Mucosa of descending colon (tissue), 3 donors: ENCODE data around the gene GRIN1. TPM values are rescaled to one million over a fixed set of nuclear protein-coding genes. Genes with fewer than 3 reads are reported as not detected.

Experiments used
- ATAC-seq: fragments of 200-7000 bp; cut with Tn5 transposase; one replicate; pipeline ENCODE4 v1.9.1; 2020; ENCODE audit warnings: mild to moderate bottlenecking, moderate library complexity
- DNase-seq, 3 donors: peaks; one replicate each; pipeline ENCODE4 v3.0.0-alpha.2; 2020
- H3K36me3 ChIP-seq: fragments of 200-600 bp; one replicate; pipeline ENCODE4 v1.8.0; 2021; ENCODE audit warnings: low read depth, mild to moderate bottlenecking
- H3K4me1 ChIP-seq: fragments of 200-600 bp; one replicate; pipeline ENCODE4 v1.8.0; 2021; ENCODE audit warnings: low read depth, mild to moderate bottlenecking
- H3K4me3 ChIP-seq: fragments of 200-600 bp; one replicate; pipeline ENCODE4 v1.8.0; 2021; ENCODE audit warnings: mild to moderate bottlenecking
- H3K9me3 ChIP-seq: fragments of 200-600 bp; one replicate; pipeline ENCODE4 v1.8.0; 2021; ENCODE audit warnings: mild to moderate bottlenecking
- intact Hi-C, 2 donors: fragments of 100-400 bp; cut with DNase I in 1 of 2; cut with micrococcal nuclease in 1 of 2; formaldehyde crosslinking; loops; one replicate each; pipeline versions ENCODE4 v1.11.0 to v1.11.1; 2022; cut with DNase I, micrococcal nuclease
- total RNA-seq, 3 donors: library from RNA; stranded (reverse); fragmentation: NEBNext Ultra II Directional in 2 of 3; extraction: Animal tissue kit (Norgen Biotek cat#: 25700) in 2 of 3; gene quantifications; one replicate each; pipeline versions ENCODE4 v1.2.1 to v1.2.4, GENCODE V29; 2021 to 2023
- TF ChIP-seq, protein P1 (sequence below): fragments of 200-600 bp; IDR thresholded peaks from one replicate; pipeline ENCODE4 v1.8.0; 2022; ENCODE audit warnings: antibody characterized with exemption, mild to moderate bottlenecking
- donor health status: DM: no; HTN: no; CAD: no; lungs with moderate emphysema.
- donor health status: DM: no; HTN: no; CAD: no.
- donor health status: DM: no; HTN: yes; CAD: no.

GRIN1 gene
- total RNA-seq, 3 donors from 2014 or later = 0.36 to 2.6 TPM; not detected in 1

DNA sequence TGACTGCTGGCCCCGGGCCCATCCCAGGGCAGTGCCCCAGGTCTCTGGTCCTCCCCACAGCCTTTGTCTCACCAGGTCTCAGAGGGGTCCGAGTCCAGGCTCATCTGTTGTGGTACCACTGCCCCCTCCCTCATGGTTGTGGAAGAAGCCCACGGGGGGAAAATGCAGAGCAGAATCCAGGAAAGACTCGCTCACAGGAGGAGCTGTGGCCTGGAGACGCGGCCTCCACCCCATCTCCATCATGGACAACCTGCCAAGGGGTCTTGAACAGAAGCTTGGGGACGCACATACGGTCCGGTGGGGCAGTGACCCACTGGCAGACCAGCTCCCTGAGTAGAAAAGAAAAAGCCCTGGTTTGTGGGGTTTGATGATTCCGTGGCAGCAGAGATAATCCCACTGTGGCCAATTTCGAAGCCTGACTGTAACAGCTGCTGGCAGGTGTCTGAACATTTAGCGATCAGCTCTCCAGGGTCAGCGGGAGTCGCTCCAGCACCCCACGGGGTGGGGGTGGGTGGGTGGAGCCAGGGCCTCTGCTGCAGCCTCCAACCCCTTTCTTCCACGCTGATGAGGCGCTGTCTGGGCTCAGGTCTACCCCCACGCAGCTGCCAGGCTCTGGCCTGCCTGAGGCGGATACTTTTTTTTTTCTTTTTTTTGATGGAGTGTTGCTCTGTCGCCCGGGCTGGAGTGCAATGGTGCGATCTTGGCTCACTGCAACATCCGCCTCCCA, 1.9 kb upstream of the GRIN1 start:
- TF ChIP-seq, protein P1, sequence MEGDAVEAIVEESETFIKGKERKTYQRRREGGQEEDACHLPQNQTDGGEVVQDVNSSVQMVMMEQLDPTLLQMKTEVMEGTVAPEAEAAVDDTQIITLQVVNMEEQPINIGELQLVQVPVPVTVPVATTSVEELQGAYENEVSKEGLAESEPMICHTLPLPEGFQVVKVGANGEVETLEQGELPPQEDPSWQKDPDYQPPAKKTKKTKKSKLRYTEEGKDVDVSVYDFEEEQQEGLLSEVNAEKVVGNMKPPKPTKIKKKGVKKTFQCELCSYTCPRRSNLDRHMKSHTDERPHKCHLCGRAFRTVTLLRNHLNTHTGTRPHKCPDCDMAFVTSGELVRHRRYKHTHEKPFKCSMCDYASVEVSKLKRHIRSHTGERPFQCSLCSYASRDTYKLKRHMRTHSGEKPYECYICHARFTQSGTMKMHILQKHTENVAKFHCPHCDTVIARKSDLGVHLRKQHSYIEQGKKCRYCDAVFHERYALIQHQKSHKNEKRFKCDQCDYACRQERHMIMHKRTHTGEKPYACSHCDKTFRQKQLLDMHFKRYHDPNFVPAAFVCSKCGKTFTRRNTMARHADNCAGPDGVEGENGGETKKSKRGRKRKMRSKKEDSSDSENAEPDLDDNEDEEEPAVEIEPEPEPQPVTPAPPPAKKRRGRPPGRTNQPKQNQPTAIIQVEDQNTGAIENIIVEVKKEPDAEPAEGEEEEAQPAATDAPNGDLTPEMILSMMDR = no peak
- no peaks in the 10 kb centered on the region for H3K36me3 ChIP-seq
- H3K4me1 ChIP-seq = no peaks in the 10 kb centered on the region
- H3K4me3 ChIP-seq = no peak overlapping the region
- ATAC-seq (no peak), DNase-seq (no peak)
- H3K9me3 ChIP-seq = no peaks in the 10 kb centered on the region
- intact Hi-C loops = no loop called here

DNA sequence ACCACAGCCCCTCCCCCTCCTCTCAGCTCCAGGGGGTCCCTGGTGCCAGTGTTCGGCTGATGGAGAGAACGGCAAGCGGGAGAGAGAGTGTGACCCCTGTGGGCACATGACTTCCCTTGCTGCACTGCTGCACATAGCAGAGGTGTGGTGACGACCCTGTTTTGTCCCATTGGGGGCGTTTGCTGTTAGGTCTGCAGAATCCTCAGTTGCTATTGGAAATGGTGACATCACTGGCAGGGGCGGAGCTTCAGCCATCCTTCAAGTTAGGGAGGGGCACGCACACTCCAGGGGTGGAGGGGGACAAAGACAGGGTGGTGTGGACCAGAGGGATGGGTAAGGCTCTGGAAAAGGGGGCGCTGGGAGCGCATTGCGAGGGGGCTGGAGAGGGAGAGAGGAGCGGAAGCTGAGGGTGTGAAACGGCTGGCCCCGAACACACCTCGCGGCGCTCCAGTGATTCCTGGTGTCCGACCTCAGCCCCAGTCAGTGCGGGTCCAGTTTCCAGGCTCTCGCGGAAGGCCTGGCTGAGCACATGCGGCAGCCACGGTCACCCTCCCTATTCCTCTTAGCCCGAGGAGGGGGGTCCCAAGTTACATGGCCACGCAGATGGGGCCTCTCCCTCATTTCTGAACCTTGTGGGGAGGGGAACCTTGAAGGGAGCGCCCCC, 764 bp upstream of the GRIN1 start:
- Histone ChIP-seq H3K4me1 (no peaks in the 10 kb centered on the region), H3K4me3 (no peak overlapping the region), H3K36me3 (no peaks in the 10 kb centered on the region), H3K9me3 (no peaks in the 10 kb centered on the region)
- ATAC-seq (no peak), DNase-seq (no peak)
- intact Hi-C loops = no loop called here
- TF ChIP-seq, protein P1 = no peak

DNA sequence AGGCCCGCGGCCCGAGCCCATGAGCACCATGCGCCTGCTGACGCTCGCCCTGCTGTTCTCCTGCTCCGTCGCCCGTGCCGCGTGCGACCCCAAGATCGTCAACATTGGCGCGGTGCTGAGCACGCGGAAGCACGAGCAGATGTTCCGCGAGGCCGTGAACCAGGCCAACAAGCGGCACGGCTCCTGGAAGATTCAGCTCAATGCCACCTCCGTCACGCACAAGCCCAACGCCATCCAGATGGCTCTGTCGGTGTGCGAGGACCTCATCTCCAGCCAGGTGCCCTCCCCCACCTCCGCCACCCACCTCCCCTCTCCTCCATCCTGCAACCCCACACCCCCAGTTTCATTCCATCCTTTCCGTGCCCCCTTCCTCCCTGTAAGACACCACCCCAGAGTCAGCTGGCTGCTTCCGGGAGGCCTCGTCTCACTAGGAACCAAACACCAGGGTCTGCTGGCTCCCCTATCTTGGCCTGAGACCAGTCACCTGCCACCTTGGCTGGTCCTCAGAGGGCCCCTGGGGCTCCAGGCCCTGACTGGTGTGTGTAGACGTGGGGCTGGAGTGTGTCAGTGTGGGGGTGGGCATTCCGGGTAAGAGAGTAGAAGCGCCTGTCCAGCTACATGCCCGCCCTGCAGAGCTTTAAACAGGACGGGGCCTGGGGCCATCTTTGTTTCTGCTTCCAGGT, 655 bp downstream of the GRIN1 start:
- intact Hi-C loops = no loop called here
- ATAC-seq (no peak), DNase-seq (no peak)
- no peaks in the 10 kb centered on the region for H3K9me3 ChIP-seq
- TF ChIP-seq, protein P1 = no peak
- H3K4me1 ChIP-seq = no peaks in the 10 kb centered on the region
- no peaks in the 10 kb centered on the region for H3K36me3 ChIP-seq
- no peak overlapping the region for H3K4me3 ChIP-seq

DNA sequence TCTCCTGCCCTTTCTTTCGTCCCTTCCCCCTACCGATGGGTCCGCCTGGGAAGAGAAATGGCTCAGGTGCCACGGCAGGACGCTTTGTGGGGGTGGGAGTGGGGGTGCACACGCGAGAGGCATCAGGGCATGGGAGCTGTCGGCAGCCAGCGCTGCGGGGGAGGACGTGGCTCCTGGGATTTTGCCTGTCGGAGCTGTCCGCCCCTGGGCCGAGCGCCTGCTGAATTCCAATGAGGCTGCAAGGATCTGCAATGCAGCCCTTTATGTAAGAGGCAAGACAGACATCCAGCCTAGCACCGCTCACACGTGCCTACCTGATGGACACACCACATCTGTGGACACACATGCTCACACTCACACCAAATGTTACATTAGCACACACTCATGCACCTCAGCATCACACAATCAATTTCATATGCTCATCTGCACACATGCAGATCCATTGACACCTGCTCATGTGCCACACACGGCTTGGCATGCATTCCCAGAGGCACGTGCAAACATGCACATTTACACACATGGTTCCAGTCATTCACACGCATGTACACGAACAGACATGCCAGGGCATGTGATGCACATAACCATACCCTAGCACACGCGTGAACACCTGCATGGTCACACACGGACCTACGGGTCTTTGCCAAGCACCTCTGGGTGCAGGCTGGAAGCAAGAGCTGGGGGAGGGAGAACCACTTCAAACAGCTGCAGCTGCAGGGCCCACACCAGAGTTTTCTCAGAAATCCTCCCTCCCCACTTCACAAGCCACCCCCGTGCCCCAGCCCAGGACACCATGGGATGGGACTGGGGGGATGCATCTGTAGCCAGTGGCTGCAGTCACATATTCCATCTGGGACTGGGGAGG, 1.4 kb downstream of the GRIN1 start:
- TF ChIP-seq, protein P1 = no peak
- no peak overlapping the region for H3K4me3 ChIP-seq
- no peaks in the 10 kb centered on the region for H3K9me3 ChIP-seq
- H3K36me3 ChIP-seq = no peaks in the 10 kb centered on the region
- no peak for DNase-seq
- no peaks in the 10 kb centered on the region for H3K4me1 ChIP-seq
- ATAC-seq = no peak
- intact Hi-C loops = no loop called here

DNA sequence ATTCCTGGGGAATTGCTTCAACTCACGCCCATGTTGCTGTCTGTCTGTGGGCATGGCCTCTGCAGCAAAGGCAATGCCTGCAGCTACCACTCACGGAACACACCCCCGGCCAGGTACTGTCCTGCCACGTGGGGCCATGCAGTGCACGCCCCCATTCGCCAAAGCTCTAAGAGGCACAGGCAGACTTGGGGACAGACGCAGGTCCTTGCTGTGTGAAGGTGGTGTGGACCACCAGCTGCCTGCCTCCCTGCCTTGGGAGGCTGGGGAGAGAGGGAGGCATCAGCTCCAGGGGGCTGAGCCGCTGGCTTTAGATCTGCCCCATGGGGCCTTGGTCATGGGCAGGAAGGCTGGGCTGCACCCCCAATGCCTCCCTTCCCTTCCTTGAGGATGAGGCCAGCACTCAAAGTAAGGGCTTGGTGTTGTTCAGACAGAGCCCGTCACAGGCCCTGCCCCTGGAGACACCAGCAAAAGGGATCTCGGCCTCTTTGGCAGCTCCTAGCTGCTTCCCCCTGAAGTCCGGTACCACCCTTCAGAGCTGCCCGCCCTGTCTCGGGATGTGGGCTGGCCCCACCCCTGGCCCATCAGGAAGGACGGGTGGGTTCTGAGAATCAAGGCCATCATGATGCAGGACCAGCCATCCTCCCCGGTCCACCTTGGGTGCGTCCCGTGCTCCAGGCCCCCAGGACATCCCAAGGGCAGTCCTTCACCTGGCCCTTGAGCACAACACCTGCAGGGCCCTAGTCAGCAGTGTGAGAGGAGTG, 2.3 kb downstream of the GRIN1 start:
- DNase-seq (no peak), ATAC-seq (no peak)
- intact Hi-C loops = no loop called here
- TF ChIP-seq, protein P1 = no peak
- no peaks in the 10 kb centered on the region for H3K36me3 ChIP-seq
- no peaks in the 10 kb centered on the region for H3K4me1 ChIP-seq
- H3K4me3 ChIP-seq = no peak overlapping the region
- no peaks in the 10 kb centered on the region for H3K9me3 ChIP-seq
